ENCODE measurements around the gene CELA1. TPM values are rescaled to one million over a fixed set of nuclear protein-coding genes. Genes with fewer than 3 reads are reported as not detected.

Gene CELA1
- total RNA-seq, 4 donors from 2014 or later = not detected

DNA sequence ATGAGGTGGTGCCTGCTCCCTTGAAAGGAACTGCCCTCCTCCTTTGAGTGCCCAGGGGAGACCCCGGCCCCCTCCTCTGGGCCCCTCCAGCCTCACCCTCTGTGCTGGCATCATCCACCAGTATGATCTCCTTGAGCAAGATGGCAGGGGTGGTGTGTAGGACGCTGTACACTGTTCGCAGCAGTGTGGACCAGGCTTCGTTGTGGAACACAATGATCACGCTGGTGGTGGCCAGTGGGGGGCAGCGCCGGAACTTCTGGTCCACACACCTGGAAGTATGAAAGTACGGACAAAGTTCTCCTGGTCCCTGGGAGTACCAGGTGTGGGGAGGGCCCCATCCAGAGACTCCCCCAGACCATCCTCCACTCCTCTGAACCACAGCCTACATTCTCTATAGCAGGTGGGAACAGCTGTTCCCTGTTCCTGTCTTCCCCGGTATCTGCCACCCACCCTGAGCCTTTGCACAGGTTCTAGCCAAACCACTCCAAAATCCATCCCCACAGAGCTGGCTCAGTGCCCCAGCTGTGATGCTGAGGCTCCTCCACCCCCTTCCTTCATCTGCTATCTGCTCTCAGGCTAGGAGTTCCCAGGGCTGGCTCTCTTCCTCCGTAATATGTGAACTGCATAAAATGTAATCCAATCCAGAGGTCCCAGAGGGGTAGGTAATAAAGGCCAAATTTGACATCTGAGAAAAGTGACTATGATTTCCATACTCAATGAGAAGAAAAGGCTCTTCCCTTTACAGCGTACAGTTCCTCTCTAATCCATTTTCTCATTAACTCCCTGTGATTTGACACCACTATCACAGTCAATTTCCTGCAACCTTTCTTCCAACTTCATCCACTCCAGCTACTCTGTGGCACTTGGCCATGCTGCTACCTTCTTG is 30.9 kb upstream of the CELA1 start:
- TF ChIP-seq, protein P1, sequence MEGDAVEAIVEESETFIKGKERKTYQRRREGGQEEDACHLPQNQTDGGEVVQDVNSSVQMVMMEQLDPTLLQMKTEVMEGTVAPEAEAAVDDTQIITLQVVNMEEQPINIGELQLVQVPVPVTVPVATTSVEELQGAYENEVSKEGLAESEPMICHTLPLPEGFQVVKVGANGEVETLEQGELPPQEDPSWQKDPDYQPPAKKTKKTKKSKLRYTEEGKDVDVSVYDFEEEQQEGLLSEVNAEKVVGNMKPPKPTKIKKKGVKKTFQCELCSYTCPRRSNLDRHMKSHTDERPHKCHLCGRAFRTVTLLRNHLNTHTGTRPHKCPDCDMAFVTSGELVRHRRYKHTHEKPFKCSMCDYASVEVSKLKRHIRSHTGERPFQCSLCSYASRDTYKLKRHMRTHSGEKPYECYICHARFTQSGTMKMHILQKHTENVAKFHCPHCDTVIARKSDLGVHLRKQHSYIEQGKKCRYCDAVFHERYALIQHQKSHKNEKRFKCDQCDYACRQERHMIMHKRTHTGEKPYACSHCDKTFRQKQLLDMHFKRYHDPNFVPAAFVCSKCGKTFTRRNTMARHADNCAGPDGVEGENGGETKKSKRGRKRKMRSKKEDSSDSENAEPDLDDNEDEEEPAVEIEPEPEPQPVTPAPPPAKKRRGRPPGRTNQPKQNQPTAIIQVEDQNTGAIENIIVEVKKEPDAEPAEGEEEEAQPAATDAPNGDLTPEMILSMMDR (IDR thresholded peaks at IDR 0.05) = no peak
- DNase-seq (ENCODE audit: extremely low spot score) = no peak
- intact Hi-C loops (cut with DNase I) = no loop called here

DNA sequence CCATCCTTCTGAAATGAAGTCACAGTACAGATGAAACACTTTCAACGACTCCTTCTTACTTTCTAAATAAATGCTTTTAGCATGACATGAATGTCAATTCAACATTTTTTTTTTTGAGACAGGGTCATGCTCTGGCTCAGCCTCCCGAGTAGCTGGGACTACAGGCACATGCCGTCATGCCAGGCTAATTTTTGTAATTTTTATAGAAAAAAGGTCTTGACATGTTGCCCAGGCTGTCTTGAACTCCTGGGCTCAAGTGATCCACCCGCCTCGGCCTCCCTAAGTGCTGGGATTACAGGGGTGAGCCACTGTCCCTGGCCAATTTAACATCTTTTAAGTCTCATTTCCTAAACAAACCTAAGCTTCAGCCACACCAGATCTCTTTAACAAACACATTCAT is 28.4 kb upstream of the CELA1 start:
- Histone ChIP-seq H3K4me1 (peaks cover 4 to 17% (median 12%) of the 10 kb centered on the region in 4 donors), H3K27me3 (no peaks in the 10 kb centered on the region), H3K9me3 (no peaks in the 10 kb centered on the region), H3K36me3 (no peaks in the 10 kb centered on the region), H3K4me3 (no peak overlapping the region), H3K27ac (replicated peaks in 1 of 4) (no peak overlapping the region)
- intact Hi-C loops (cut with DNase I) = no loop called here
- WGBS = 75% methylated on average over 5 of the region's 5 CpGs
- no peak for DNase-seq (ENCODE audit: extremely low spot score)
- TF ChIP-seq POLR2AphosphoS5 (IDR thresholded peaks at IDR 0.05) (no peak), EP300 (IDR thresholded peaks at IDR 0.05) (no peak), POLR2A (IDR thresholded peaks at IDR 0.05; ENCODE audit: low read depth) (no peak)
- TF ChIP-seq, protein P1 (IDR thresholded peaks at IDR 0.05) = no peak

More for the DNA sequence above, 30.9 kb upstream of the CELA1 start:
- H3K9me3 ChIP-seq = no peaks in the 10 kb centered on the region
- no peaks in the 10 kb centered on the region for H3K27me3 ChIP-seq
- WGBS = 83% methylated on average over 11 of the region's 11 CpGs
- H3K4me3 ChIP-seq = no peak overlapping the region
- peaks cover 5 to 13% (median 8%) of the 10 kb centered on the region in 4 donors for H3K4me1 ChIP-seq
- H3K27ac ChIP-seq (replicated peaks in 1 of 4) = no peak overlapping the region
- no peaks in the 10 kb centered on the region for H3K36me3 ChIP-seq

DNA sequence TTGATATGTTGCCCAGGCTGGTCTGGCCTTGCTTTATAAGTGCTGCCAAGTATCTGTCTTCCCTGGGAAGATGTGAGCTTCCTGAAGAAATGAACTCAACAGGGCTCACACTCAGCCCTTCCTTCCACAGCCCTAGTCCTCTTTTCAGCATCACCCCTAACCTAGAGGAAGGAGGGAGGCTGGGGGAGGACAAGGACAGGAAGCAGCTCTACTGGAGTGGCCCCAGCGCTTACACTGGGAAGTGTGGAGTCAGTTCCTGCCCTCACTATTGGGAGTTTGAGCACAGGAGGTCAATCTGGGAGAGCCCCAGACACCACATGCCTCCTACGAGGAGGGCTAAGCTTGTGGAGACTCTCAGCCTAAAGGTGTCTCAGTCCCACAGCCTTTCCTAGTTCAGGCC is 27.9 kb upstream of the CELA1 start:
- DNase-seq (ENCODE audit: extremely low spot score) = no peak
- Histone ChIP-seq H3K9me3 (no peaks in the 10 kb centered on the region), H3K36me3 (no peaks in the 10 kb centered on the region), H3K27ac (replicated peaks in 1 of 4) (no peak overlapping the region), H3K27me3 (no peaks in the 10 kb centered on the region), H3K4me3 (no peak overlapping the region), H3K4me1 (peaks cover 4 to 17% (median 12%) of the 10 kb centered on the region in 4 donors)
- no peak for TF ChIP-seq POLR2A (IDR thresholded peaks at IDR 0.05; ENCODE audit: low read depth)
- TF ChIP-seq, protein P1 (IDR thresholded peaks at IDR 0.05) = no peak
- no peak for TF ChIP-seq EP300 (IDR thresholded peaks at IDR 0.05)
- no peak for TF ChIP-seq POLR2AphosphoS5 (IDR thresholded peaks at IDR 0.05)
- intact Hi-C loops (cut with DNase I) = no loop called here
- WGBS = 85% methylated on average over 2 of the region's 2 CpGs

DNA sequence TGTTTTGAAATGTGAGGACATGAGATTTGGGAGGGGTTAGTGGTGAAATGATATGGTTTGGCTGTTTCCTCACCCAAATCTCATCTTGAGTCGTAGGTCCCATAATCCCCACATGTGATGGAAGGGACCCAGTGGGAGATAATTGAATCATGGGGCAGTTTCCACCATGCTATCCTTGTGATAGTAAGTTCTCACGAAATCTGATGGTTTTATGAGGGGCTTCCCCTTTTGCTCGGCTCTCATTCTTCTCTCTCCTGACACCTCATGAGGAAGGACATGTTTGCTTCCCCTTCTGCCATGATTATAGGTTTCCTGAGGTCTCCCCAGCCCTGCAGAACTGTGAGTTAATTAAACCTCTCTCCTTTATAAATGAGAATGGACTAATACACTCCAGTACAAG is 26.7 kb upstream of the CELA1 start:
- WGBS = 78% methylated on average over 3 of the region's 3 CpGs
- Histone ChIP-seq H3K4me3 (no peak overlapping the region), H3K9me3 (no peaks in the 10 kb centered on the region), H3K36me3 (no peaks in the 10 kb centered on the region), H3K27ac (replicated peaks in 1 of 4) (no peak overlapping the region), H3K4me1 (peaks cover 4 to 17% (median 12%) of the 10 kb centered on the region in 4 donors), H3K27me3 (no peaks in the 10 kb centered on the region)
- TF ChIP-seq POLR2A (IDR thresholded peaks at IDR 0.05; ENCODE audit: low read depth) (no peak), POLR2AphosphoS5 (IDR thresholded peaks at IDR 0.05) (no peak), EP300 (IDR thresholded peaks at IDR 0.05) (no peak)
- TF ChIP-seq, protein P1 (IDR thresholded peaks at IDR 0.05) = no peak
- intact Hi-C loops (cut with DNase I) = no loop called here
- DNase-seq (ENCODE audit: extremely low spot score) = no peak
